ENCODE measurements around the gene TIAM2. TPM values are rescaled to one million over a fixed set of nuclear protein-coding genes. Genes with fewer than 3 reads are reported as not detected.
"Not testable (repeated sequence)": the region's sequence is repeated elsewhere in the genome, so short reads cannot be mapped to it uniquely, and the experiment has no call there.

The TIAM2 gene
- total RNA-seq, result 10 to 100 TPM in 1 of 2 donors, 1 to 10 TPM in 1; 7.8 to 11.2 TPM
- long read RNA-seq, donor 1, partial matches to known transcripts, result 0 of 10 reads
- long read RNA-seq, donor 1, other reads (novel, unspliced or antisense), result 10 of 10 reads
- long read RNA-seq, donor 2, partial matches to known transcripts, result 2 of 8 reads
- long read RNA-seq, donor 2, other reads (novel, unspliced or antisense), result 5 of 8 reads

- intact Hi-C loops (cut with DNase I), result no loop called here
- peak; percentile 81 for DNase-seq (ENCODE audit: low spot score)
These were observed at the start of gene TIAM2 for GRCh38 chr6:154995254-154996015. Gene TIAM2, plus strand, starts transcription at chr6:154995315. Its CDS starts 133,909 bp downstream, at chr6:155129224.

GRCh38 chr6:154950979-154951344, 44.2 kb upstream of the TIAM2 start:
- DNase-seq (ENCODE audit: low spot score), result no peak
- intact Hi-C loops (cut with DNase I), result no loop called here

- intact Hi-C loops (cut with DNase I), result no loop called here
- DNase-seq (ENCODE audit: low spot score), result no peak
These were observed 43.5 kb upstream of the TIAM2 start for GRCh38 chr6:154951345-154952200.

GRCh38 chr6:154953644-154954043, 41.5 kb upstream of the TIAM2 start:
- peak; percentile 3 for DNase-seq (ENCODE audit: low spot score)
- intact Hi-C loops (cut with DNase I), result no loop called here

GRCh38 chr6:154954347-154954746, 40.8 kb upstream of the TIAM2 start:
- intact Hi-C loops (cut with DNase I), result no loop called here

GRCh38 chr6:154956771-154957522, 38.2 kb upstream of the TIAM2 start:
- intact Hi-C loops (cut with DNase I), result no loop called here
- peak; percentile 45 for DNase-seq (ENCODE audit: low spot score)

More at GRCh38 chr6:154954347-154954746, 40.8 kb upstream of the TIAM2 start:
- peak; percentile 8 for DNase-seq (ENCODE audit: low spot score)

GRCh38 chr6:154958469-154958868, 36.6 kb upstream of the TIAM2 start:
- no peak for DNase-seq (ENCODE audit: low spot score)
- intact Hi-C loops (cut with DNase I), result no loop called here

GRCh38 chr6:154960299-154960843, 34.7 kb upstream of the TIAM2 start:
- intact Hi-C loops (cut with DNase I), result no loop called here
- DNase-seq (ENCODE audit: low spot score), result peak; percentile 50

- peak; percentile 6 for DNase-seq (ENCODE audit: low spot score)
- intact Hi-C loops (cut with DNase I), result no loop called here
These were observed 34.1 kb upstream of the TIAM2 start for GRCh38 chr6:154960854-154961530.

GRCh38 chr6:154962753-154963152, 32.4 kb upstream of the TIAM2 start:
- intact Hi-C loops (cut with DNase I), result no loop called here

GRCh38 chr6:154966065-154966770, 28.9 kb upstream of the TIAM2 start:
- intact Hi-C loops (cut with DNase I), result not testable (repeated sequence)
- peak; percentile 6 for DNase-seq (ENCODE audit: low spot score)

More at GRCh38 chr6:154962753-154963152, 32.4 kb upstream of the TIAM2 start:
- DNase-seq (ENCODE audit: low spot score), result peak; percentile 58

- intact Hi-C loops (cut with DNase I), result no loop called here
- DNase-seq (ENCODE audit: low spot score), result no peak
These were observed 25.3 kb upstream of the TIAM2 start for GRCh38 chr6:154969796-154970195.

- intact Hi-C loops (cut with DNase I), result no loop called here
- DNase-seq (ENCODE audit: low spot score), result peak; percentile 26
These were observed 20.5 kb upstream of the TIAM2 start for GRCh38 chr6:154974485-154975149.

GRCh38 chr6:154977588-154977987, 17.5 kb upstream of the TIAM2 start:
- DNase-seq (ENCODE audit: low spot score), result peak; percentile 35
- intact Hi-C loops (cut with DNase I), result no loop called here

GRCh38 chr6:154980273-154981078, 14.6 kb upstream of the TIAM2 start:
- intact Hi-C loops (cut with DNase I), result no loop called here
- peak; percentile 48 for DNase-seq (ENCODE audit: low spot score)

GRCh38 chr6:154981079-154981870, 13.8 kb upstream of the TIAM2 start:
- DNase-seq (ENCODE audit: low spot score), result peak; percentile 11
- intact Hi-C loops (cut with DNase I), result no loop called here

Data from posterior vena cava (tissue), 2 donors.